GM18511 (cell line): ENCODE results near the gene ATAD3B.
A peak's percentile ranks its signal among the peaks of the same experiment; 100 is the strongest.
"Not testable (repeated sequence)": the region's sequence is repeated elsewhere in the genome, so short reads cannot be mapped to it uniquely, and the experiment has no call there.

ENCODE experiments used
- ATAC-seq: cut with Tn5 transposase; IDR thresholded peaks from one replicate; pipeline ENCODE4 v1.9.1; 2021; ENCODE audit warnings: mild to moderate bottlenecking, moderate library complexity; ENCODE audit not compliant: unreplicated experiment

Gene ATAD3B

GRCh38 chr1:1432951-1433803, 38.4 kb upstream of the ATAD3B start:
- ATAC-seq = no peak

GRCh38 chr1:1433804-1434130, 37.8 kb upstream of the ATAD3B start:
- ATAC-seq = no peak

- no peak for ATAC-seq
Measured at GRCh38 chr1:1434131-1434823, 37.3 kb upstream of the ATAD3B start.

- no peak for ATAC-seq
Measured at GRCh38 chr1:1434824-1435105, 36.8 kb upstream of the ATAD3B start.

- ATAC-seq = no peak
Measured at GRCh38 chr1:1435106-1435903, 36.3 kb upstream of the ATAD3B start, which contains the start of gene VWA1. Gene VWA1 (plus strand): TSS chr1:1435690. CDS start chr1:1435749, 59 bp downstream.

- no peak for ATAC-seq
Measured at GRCh38 chr1:1435911-1436629, 35.5 kb upstream of the ATAD3B start.

GRCh38 chr1:1436630-1437032, 34.9 kb upstream of the ATAD3B start:
- no peak for ATAC-seq

DNA sequence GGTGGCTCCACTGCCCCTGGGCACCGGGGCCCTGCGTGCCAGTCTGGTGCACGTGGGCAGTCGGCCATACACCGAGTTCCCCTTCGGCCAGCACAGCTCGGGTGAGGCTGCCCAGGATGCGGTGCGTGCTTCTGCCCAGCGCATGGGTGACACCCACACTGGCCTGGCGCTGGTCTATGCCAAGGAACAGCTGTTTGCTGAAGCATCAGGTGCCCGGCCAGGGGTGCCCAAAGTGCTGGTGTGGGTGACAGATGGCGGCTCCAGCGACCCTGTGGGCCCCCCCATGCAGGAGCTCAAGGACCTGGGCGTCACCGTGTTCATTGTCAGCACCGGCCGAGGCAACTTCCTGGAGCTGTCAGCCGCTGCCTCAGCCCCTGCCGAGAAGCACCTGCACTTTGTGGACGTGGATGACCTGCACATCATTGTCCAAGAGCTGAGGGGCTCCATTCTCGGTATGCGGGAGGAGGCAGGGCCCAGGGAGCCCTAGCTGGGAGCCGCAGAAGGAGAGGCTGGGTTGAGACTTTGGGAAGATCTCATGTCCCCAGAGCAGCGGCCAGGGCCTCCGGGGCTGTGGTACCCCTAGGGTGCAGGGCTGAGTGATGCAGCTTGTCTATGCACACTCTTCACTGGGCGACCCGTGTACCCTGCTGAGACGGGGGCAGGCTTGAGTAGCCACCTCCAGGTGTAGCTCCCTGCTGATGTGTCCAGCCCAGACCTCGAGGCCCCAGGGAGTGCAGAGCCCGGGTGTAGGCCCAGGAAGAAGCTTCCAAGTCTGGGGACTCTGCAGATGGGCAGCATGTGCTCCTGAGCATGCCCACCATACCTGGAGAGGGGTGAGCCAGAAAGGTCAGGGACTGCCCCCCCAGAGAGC, 34.3 kb upstream of the ATAD3B start:
- no peak for ATAC-seq

DNA sequence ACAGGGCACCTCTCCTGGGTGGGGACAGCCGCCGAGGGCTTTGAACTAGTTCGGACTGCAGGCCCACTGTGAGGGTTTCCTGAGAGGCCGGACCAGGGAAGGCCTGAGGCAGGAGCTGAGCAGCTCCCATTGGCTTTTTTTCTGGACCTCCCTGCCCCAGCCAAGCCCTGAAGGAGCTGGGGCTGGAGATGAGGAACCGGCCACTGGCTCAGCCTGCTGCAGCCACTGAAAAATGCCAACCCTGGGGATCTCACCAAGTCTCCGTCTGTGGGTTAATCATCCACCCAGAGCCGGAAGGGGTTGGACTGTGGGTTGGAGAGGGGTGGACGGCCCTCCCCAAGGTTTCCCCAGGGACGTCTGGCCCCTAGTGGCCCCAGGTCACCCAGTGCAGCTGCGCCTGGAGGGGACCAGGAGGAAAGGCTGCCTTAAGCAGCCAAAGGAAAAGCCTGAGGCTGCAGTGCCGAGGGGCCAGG, 33.6 kb upstream of the ATAD3B start:
- ATAC-seq = peak; percentile 59

DNA sequence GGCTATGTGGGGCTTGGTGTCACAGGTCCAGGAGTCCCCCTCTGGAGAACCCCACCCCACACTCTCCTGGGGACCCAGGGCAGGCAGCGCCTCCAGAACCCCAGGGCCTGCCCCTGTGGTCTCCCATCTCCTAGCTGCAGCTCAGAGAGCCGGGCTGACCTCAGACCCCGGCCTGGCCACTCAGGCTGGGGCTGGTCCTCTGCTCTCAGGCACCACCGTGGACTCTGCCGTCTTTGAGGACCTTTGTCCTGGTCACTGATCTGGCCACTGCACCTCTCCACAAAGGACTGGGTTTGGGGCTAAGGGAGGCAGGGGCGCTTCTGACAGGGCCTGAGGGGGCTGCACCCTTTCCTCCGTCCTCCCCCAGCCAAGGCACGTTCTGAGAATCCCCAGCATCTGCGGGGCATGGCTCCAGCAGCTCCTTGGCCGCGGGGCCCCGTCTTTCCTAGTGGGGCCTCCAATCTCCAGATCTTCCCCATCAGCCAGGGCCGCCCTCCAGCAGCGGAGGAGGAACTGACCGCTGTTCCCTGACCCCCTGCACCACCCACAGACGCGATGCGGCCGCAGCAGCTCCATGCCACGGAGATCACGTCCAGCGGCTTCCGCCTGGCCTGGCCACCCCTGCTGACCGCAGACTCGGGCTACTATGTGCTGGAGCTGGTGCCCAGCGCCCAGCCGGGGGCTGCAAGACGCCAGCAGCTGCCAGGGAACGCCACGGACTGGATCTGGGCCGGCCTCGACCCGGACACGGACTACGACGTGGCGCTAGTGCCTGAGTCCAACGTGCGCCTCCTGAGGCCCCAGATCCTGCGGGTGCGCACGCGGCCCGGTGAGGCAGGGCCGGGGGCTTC, 32.8 kb upstream of the ATAD3B start:
- ATAC-seq = no peak

DNA sequence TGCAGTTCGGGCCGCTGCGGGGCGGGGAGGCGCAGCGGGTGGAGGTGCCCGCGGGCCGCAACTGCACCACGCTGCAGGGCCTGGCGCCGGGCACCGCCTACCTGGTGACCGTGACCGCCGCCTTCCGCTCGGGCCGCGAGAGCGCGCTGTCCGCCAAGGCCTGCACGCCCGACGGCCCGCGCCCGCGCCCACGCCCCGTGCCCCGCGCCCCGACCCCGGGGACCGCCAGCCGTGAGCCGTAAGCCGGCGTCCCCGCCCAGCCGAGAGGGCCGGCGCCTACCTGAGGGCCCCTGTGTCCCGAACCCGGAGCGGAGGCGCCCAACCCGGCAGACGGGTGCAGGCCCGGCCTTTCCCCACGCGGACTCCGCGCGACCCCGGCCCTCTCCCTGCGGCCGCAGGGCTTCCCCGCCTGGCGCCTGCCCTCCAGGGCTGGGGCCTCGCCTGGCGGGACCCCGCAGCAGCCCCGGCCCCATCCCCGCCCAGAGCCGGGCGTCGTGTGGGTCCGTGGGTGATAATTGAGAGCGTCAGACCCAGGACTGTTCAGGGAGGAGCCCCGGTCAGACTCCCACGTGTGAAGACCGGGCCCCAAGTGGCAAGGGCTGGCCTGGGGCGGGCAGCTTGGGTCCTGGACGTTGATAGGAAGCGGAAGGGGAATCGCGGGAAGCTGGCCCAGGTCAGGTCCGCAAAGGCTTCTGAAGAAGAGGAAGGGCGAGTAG, 31.9 kb upstream of the ATAD3B start:
- ATAC-seq = no peak

- no peak for ATAC-seq
Measured at GRCh38 chr1:1440262-1441001, 31.1 kb upstream of the ATAD3B start.

- ATAC-seq = no peak
Measured at GRCh38 chr1:1441002-1441888, 30.3 kb upstream of the ATAD3B start.

DNA sequence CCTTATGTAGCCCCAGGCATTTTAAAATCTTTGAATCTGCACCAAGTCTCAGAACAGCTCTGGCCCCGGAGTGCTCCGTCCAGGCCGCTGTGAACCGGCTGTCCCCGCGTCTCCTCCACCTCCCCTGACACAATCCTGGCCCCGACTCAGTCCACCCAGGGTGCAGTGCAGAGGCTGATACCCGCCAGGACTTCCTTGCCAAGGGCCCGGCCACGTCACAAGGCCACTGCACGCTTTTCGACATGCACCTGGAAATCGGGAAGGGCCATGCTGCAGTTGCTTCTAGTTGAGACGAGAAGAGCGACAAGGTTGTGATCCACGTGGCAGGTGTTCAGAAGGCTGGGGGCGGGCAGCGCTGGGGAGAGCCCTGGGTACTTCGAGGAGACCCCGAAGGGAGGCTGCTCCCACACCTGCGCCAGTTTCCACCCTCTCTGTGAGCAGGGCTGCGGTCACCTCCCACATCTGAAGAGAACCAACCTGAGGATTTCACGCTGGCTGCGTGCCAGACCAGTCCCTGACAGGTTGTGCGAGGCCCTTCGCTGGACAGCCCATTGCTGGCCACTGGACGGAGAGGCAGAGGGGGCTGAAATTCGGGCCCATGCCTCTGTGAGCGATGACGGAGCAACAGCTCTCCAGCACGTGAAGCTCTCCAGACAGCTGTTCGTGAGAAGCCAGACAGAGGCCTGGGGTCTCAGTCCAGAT, 29.3 kb upstream of the ATAD3B start:
- ATAC-seq = no peak

- not testable (repeated sequence) for ATAC-seq
Measured at GRCh38 chr1:1446631-1447030, 24.9 kb upstream of the ATAD3B start.

DNA sequence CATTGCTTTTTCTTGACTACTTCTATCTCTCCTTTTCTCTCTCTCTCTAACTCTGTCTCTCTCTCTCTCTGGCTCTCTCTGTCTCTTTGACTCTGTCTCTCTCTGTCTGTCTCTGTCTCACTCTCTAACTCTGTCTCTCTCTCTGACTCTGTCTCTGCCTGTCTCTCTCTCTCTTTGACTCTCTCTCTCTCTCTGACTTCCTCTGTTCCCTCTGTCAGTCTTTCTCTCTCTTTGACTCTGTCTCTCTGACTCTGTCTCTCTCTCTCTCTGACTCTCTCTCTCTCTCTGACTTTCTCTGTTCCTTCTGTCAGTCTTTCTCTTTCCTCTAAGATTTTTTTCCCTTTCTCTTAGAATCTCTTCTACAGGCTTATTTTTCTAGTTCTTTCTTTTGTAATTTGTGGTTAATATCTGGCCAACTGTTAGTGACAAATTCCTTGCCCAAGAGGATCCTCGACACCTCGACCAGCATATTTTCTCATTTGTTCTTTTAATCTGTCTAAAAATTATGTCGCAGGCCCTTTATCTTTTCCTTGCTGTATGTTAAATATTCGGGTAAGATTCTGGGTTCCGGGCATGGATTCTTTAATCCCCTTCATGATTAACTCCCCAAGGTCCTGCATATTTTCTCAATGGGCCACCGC, 22.3 kb upstream of the ATAD3B start, which contains the start of gene ATAD3C:
TSS of gene ATAD3C (plus strand) at position 591 of the 641 bp plus-strand sequence. CDS start 995 bp downstream, outside the sequence.
- no peak for ATAC-seq
